ENCODE measurements around the gene SYT2. TPM values are rescaled to one million over a fixed set of nuclear protein-coding genes. Genes with fewer than 3 reads are reported as not detected.

The SYT2 gene
- total RNA-seq, 1 experiment from 2014 or later: 12.1 TPM

GRCh38 chr1:202754293-202754692 is 44.0 kb upstream of the SYT2 start (continued):
- no peak for TF ChIP-seq ARID4B (CRISPR knock-in tag; IDR thresholded peaks at IDR 0.05; ENCODE audit: borderline replicate concordance)
- TF ChIP-seq STAT6 (CRISPR knock-in tag; conservative IDR thresholded peaks at IDR 0.05; ENCODE audit: low read depth): no peak

GRCh38 chr1:202752774-202753173 is 42.5 kb upstream of the SYT2 start:
- ChIA-PET CTCF (no interaction called here), POLR2A (no interaction called here)
- peaks cover 94% of the 10 kb centered on the region for H3K36me3 Mint-ChIP-seq
- TF ChIP-seq NR2C2 (CRISPR knock-in tag; IDR thresholded peaks at IDR 0.05): no peak
- TF ChIP-seq ZNF423 (CRISPR knock-in tag; IDR thresholded peaks at IDR 0.05): no peak
- TF ChIP-seq ATF1 (CRISPR knock-in tag; IDR thresholded peaks at IDR 0.05): no peak
- no peak for TF ChIP-seq ATF6 (CRISPR knock-in tag; IDR thresholded peaks at IDR 0.05)
- no peak for TF ChIP-seq MLX (CRISPR knock-in tag; IDR thresholded peaks at IDR 0.05)
- no peak for TF ChIP-seq PRDM15 (CRISPR knock-in tag; IDR thresholded peaks at IDR 0.05)
- no peak for TF ChIP-seq GRHL2 (CRISPR knock-in tag; IDR thresholded peaks at IDR 0.05; ENCODE audit: insufficient replicate concordance, severe bottlenecking)
- TF ChIP-seq RELA (CRISPR knock-in tag; IDR thresholded peaks at IDR 0.05; ENCODE audit: borderline replicate concordance): no peak
- TF ChIP-seq HMGA2 (CRISPR knock-in tag; IDR thresholded peaks at IDR 0.05): no peak
- TF ChIP-seq HMGXB4 (CRISPR knock-in tag; IDR thresholded peaks at IDR 0.05): no peak
- TF ChIP-seq FOXJ3 (CRISPR knock-in tag; IDR thresholded peaks at IDR 0.05; ENCODE audit: borderline replicate concordance): no peak
- TF ChIP-seq AR (CRISPR knock-in tag; IDR thresholded peaks at IDR 0.05): no peak
- TF ChIP-seq TEAD4 (CRISPR knock-in tag; IDR thresholded peaks at IDR 0.05): no peak
- no peak for TF ChIP-seq KAT7 (CRISPR knock-in tag; IDR thresholded peaks at IDR 0.05; ENCODE audit: borderline replicate concordance)

More at GRCh38 chr1:202752774-202753173, 42.5 kb upstream of the SYT2 start:
- Mint-ChIP-seq H3K9me3 (no peaks in the 10 kb centered on the region), H3K4me1 (no peaks in the 10 kb centered on the region), H3K27me3 (ENCODE audit: low read depth) (no peaks in the 10 kb centered on the region), H3K27ac (no peak overlapping the region), H3K4me3 (no peak overlapping the region)
- no peak for ATAC-seq
- DNase-seq (ENCODE audit: low spot score): no peak

All from WTC11 (cell line).